Breast epithelium (tissue), 4 donors: ENCODE measurements around the gene CEACAM8. TPM values are rescaled to one million over a fixed set of nuclear protein-coding genes. Genes with fewer than 3 reads are reported as not detected.
"Not testable (repeated sequence)": the region's sequence is repeated elsewhere in the genome, so short reads cannot be mapped to it uniquely, and the experiment has no call there.

Experiments used
- DNase-seq, 2 donors: peaks; one replicate each; pipeline ENCODE4 v3.0.0-alpha.2; 2019; ENCODE audit warnings: low spot score in 2 of 2
- H3K27ac ChIP-seq, 2 donors: fragments of 200-600 bp; sonication (generic) in 1 of 2; one replicate each; pipeline ENCODE4 v1.5.1; 2016 to 2019; ENCODE audit warnings: mild to moderate bottlenecking in 1 of 2
- H3K27me3 ChIP-seq, 2 donors: fragments of 200-600 bp; sonication (generic) in 1 of 2; one replicate each; pipeline versions ENCODE4 v1.5.1 to v1.6.0; 2017 to 2019; ENCODE audit warnings: control low read depth in 1 of 2, mild to moderate bottlenecking in 1 of 2
- H3K36me3 ChIP-seq: fragments of 200-600 bp; one replicate; pipeline ENCODE4 v1.5.1; 2019
- H3K4me1 ChIP-seq, 2 donors: fragments of 200-600 bp; sonication (generic); one replicate each; pipeline ENCODE4 v1.5.1; 2016 to 2019; ENCODE audit warnings: control low read depth in 1 of 2
- H3K4me3 ChIP-seq, 3 donors: fragments of 200-600 bp; sonication (generic); 1 replicate in 2 of 3; 2 replicates in 1 of 3; pipeline ENCODE4 v1.5.1; 2016 to 2019; ENCODE audit warnings: mild to moderate bottlenecking in 3 of 3, moderate library complexity in 2 of 3
- H3K9me3 ChIP-seq, 2 donors: fragments of 200-600 bp; sonication (generic) in 1 of 2; one replicate each; pipeline ENCODE4 v1.5.1; 2016 to 2019; ENCODE audit warnings: control low read depth in 1 of 2
- CTCF ChIP-seq, 3 donors: fragments of 450-650 bp; IDR thresholded peaks; one replicate each; pipeline ENCODE4 v1.5.1; 2016 to 2017; ENCODE audit warnings: antibody characterized with exemption in 3 of 3, mild to moderate bottlenecking in 3 of 3, moderate library complexity in 3 of 3
- POLR2A ChIP-seq: fragments of 450-650 bp; IDR thresholded peaks from one replicate; pipeline ENCODE4 v1.6.1; 2016; ENCODE audit warnings: antibody characterized with exemption, mild to moderate bottlenecking, moderate library complexity
- POLR2AphosphoS5 ChIP-seq, 3 donors: sonication (generic); formaldehyde crosslinking; IDR thresholded peaks; one replicate each; pipeline ENCODE4 v1.6.1; 2017; ENCODE audit warnings: antibody characterized with exemption in 3 of 3
- intact Hi-C: fragments of 100-400 bp; cut with DNase I; formaldehyde crosslinking; loops from one replicate; pipeline ENCODE4 v1.15.1; 2023; ENCODE audit warnings: low total_unique reads
- total RNA-seq, 3 donors: library from RNA; depleted of rRNA; stranded (reverse); fragments of >200 nt; gene quantifications; one replicate each; pipeline ENCODE4 v1.1.0, GENCODE V29; 2016

CEACAM8 gene
- total RNA-seq: not detected

GRCh38 chr19:42594617-42595489, at the start of gene CEACAM8:
Gene CEACAM8, minus strand, starts transcription at chr19:42594924. Its CDS starts 96 bp downstream, at chr19:42594828.
- Histone ChIP-seq H3K36me3 (no peaks in the 10 kb centered on the region), H3K4me3 (no peak within 1 kb of the TSS), H3K27me3 (no peaks in the 10 kb centered on the region), H3K9me3 (no peaks in the 10 kb centered on the region), H3K27ac (no peak within 1 kb of the TSS), H3K4me1 (no peaks in the 10 kb centered on the region)
- no peak for DNase-seq
- intact Hi-C loops: no loop called here
- TF ChIP-seq CTCF (IDR thresholded peaks at IDR 0.05) (no peak), POLR2A (no peak), POLR2AphosphoS5 (IDR thresholded peaks at IDR 0.05) (no peak)

- DNase-seq, H3K27ac ChIP-seq, H3K9me3 ChIP-seq, H3K4me3 ChIP-seq, intact Hi-C loops, H3K36me3 ChIP-seq, H3K27me3 ChIP-seq, H3K4me1 ChIP-seq: not testable (repeated sequence)
Measured at GRCh38 chr19:42639324-42640092, 44.8 kb upstream of the CEACAM8 start.

GRCh38 chr19:42635233-42635539, 40.5 kb upstream of the CEACAM8 start:
- TF ChIP-seq POLR2AphosphoS5 (IDR thresholded peaks at IDR 0.05) (no peak), CTCF (IDR thresholded peaks at IDR 0.05) (peak in 1 of 3 donors; percentile 4), POLR2A (no peak)
- H3K27me3 ChIP-seq: no peaks in the 10 kb centered on the region
- intact Hi-C loops: no loop called here
- H3K4me1 ChIP-seq: no peaks in the 10 kb centered on the region
- no peaks in the 10 kb centered on the region for H3K36me3 ChIP-seq
- no peak overlapping the region for H3K4me3 ChIP-seq
- no peak overlapping the region for H3K27ac ChIP-seq
- DNase-seq: no peak
- no peaks in the 10 kb centered on the region for H3K9me3 ChIP-seq

- H3K27me3 ChIP-seq: no peaks in the 10 kb centered on the region
- TF ChIP-seq POLR2A: no peak
- peak in 2 of 3 donors; percentile 49 to 64 for TF ChIP-seq CTCF (IDR thresholded peaks at IDR 0.05)
- no peak for TF ChIP-seq POLR2AphosphoS5 (IDR thresholded peaks at IDR 0.05)
- H3K4me3 ChIP-seq: no peak overlapping the region
- no peak for DNase-seq
- H3K36me3 ChIP-seq: no peaks in the 10 kb centered on the region
- H3K4me1 ChIP-seq: no peaks in the 10 kb centered on the region
- no peak overlapping the region for H3K27ac ChIP-seq
- intact Hi-C loops: no loop called here
- H3K9me3 ChIP-seq: no peaks in the 10 kb centered on the region
Measured at GRCh38 chr19:42634409-42635232, 39.9 kb upstream of the CEACAM8 start.

- no peak for DNase-seq
- Histone ChIP-seq H3K9me3 (no peaks in the 10 kb centered on the region), H3K4me1 (no peaks in the 10 kb centered on the region), H3K4me3 (no peak overlapping the region), H3K27ac (no peak overlapping the region), H3K27me3 (no peaks in the 10 kb centered on the region), H3K36me3 (no peaks in the 10 kb centered on the region)
- intact Hi-C loops: no loop called here
- TF ChIP-seq CTCF (IDR thresholded peaks at IDR 0.05): no peak
- no peak for TF ChIP-seq POLR2AphosphoS5 (IDR thresholded peaks at IDR 0.05)
- no peak for TF ChIP-seq POLR2A
Measured at GRCh38 chr19:42629191-42629590, 34.5 kb upstream of the CEACAM8 start.
